GM19395 (cell line): ENCODE results near the gene AGTRAP.

Source experiments
- ATAC-seq: cut with Tn5 transposase; IDR thresholded peaks from one replicate; pipeline ENCODE4 v1.9.1; 2021; ENCODE audit warnings: mild to moderate bottlenecking, moderate library complexity; ENCODE audit not compliant: unreplicated experiment

AGTRAP gene, protein sequence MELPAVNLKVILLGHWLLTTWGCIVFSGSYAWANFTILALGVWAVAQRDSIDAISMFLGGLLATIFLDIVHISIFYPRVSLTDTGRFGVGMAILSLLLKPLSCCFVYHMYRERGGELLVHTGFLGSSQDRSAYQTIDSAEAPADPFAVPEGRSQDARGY

DNA sequence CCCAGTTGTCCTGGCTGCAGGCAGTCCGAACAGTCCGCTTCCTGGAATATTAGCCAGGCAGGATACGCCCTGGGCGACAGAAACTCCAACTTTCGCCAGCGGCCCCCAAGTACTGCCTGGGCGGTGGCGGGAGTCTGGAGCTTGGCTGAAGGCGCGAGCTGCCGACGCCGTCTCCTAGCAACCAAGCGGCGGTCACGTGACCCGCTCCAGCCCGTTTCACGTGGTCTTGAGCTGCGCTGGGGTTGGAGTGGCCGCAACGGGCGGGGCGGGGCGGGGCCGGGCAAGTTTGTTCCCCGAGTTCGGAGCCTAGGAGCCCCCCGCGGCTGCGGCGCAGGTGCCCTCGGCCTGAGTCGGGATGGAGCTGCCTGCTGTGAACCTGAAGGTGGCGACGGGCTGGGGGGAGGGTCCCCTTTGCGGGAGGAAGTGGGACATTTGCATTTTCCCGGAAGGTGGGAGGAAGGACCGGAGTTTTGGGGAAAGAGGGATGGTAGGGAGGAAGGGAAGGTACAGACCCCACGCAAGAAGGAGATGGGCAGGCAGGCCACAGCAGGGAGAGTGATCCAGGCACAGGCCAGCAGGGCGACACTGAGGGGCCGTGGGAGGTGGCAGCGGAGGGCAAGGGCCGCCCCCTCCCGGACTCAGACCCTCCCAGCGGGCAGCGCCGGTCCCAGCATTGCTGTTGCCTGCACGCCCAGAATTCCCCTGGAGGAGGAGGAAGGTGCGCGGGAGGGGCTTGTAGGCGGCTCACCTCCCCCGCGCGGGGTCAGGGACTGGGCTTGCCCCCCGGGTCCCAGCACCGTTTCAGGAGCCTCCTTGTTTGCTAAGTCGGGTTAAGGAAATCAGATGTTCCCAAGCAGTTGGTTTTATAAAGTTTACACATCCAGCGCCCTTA lies at the start of gene AGTRAP:
AGTRAP (plus strand) TSS at position 283 of the 892 bp plus-strand sequence; CDS start at position 356, 73 bp downstream.
- ATAC-seq = peak; percentile 66

DNA sequence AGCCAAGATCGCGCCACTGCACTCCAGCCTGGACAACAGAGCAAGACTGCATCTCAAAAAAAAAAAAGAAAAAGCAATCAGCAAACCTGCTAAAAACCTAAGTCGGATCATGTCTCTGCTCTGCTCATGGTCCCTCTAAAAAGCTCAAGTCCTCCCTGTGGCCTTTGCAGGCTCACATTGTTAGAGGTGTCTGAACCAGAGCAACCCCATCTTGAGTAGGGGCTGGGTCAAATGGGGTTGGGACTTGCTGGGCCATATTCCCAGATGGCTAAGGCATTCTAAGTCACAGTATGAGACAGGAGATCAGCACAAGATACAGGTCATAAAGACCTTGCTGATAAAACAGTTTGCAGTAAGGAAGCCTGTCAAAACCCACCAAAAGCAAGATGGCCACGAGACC lies 47.4 kb upstream of the AGTRAP start:
- no peak for ATAC-seq

DNA sequence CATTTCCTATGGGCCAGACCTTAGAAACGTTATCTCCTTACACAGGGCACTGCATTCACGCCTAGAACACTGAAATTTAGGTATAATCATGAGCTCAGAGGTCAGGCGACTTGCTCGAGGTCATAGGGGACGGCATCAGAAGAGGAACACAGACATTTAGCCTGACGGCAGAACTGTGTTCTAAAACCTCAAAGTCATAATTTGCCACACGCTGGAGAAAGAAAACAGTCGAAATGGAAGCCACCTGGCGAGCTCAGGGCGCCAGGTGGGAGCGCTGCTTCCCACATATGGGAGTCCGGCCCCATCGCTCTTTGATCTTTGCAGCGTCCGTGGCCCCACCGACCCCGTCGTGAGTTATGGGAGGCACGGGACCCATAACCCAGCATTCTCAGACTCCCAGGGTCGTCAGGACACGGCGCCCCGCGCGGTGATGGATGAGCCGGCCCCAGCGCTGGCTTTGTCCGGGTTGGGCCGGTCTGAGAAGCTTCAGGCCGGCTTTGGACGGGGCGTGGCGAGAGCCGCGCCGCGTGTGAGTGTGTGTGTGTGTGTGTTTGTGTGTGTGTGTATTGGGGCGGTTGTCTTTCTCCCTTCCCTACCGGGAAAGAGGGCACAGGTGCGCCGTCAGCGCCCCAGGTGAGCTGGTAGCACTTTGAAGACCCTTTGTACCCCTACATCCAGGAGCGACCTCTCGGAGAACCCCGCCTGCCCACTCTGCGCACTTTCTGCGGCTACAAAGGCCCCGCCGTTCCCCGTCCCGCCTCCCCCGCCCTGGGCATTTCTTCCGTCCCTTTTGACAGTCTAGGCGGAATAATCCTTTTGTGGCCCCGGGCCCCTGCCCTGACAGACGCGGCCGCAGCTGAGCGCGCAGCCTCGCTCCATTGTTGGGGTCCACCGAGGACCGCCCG lies 45.3 kb upstream of the AGTRAP start:
- ATAC-seq = no peak

DNA sequence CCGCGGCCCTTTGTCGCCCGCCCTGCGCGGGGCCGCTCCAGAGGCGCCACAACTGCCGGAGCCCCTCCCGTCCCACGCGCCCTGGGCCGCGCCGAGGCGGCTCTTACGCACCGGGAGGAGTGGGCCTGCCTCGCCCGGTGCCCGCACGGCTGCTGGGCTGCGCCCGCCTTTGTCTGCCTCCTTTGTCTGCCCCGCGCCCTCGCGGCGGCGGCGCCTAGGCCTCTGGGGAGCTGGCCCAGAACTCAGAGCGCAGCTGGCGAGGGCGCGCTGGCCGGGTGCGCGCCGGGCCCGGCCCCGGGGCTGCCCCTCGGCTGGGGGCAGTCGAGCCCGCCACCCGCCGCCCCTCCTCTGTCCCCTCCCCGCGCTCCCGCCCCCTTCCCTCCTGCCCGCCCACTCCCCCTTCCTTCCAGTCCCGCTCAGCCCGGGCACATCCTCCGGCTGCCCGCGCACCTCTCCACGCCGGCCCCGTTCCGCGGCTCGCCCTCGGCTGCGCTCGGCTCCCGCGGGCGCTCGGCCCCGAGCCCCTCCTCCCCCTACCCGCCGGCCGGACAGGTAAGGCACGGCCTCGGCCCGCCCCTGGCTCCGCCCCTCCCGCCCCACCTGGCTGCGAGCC lies 44.5 kb upstream of the AGTRAP start, which contains the start of gene DRAXIN:
DRAXIN (plus strand) TSS at position 409 of the 613 bp plus-strand sequence. CDS start 14,549 bp downstream, outside the sequence.
- ATAC-seq = no peak

DNA sequence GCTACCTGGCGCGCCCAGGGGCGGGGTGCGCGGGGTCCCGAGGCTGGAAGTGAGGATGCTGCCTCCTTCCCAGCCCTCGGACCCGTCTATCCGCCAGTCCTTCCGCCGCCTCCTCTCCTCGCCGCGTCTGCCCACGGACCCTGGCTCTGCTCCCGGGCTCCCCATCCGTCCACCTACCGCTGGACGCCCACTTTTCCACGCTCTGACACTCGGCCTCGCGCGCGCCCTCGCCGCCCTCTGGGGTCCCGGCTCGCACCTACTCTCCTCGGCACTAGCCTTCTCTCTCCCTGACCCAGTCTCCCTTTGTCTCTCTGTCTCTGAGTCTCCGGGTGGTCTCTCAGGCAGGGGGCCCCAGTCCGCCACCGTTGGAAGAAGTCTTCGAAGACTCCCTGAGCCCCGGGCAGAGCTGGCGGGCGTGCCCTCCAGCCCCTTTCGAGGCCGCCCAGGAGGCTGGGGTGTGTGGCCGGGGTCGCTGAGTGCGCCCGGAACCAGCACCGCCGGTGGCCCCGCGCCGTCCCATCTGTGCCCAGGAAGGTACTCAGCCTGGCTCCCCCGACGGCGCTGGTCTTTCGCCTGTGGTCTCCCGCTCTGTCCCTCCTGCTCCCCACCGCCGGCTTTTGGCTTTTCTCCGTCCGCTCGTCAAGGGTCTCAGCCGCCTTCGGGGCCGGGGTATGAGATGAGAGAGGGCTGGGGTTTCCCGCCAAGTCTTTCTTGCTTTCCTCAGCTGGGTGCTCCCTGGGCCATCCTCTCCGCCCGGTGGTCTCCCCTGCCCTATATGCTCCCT lies 43.8 kb upstream of the AGTRAP start:
- ATAC-seq = no peak

DNA sequence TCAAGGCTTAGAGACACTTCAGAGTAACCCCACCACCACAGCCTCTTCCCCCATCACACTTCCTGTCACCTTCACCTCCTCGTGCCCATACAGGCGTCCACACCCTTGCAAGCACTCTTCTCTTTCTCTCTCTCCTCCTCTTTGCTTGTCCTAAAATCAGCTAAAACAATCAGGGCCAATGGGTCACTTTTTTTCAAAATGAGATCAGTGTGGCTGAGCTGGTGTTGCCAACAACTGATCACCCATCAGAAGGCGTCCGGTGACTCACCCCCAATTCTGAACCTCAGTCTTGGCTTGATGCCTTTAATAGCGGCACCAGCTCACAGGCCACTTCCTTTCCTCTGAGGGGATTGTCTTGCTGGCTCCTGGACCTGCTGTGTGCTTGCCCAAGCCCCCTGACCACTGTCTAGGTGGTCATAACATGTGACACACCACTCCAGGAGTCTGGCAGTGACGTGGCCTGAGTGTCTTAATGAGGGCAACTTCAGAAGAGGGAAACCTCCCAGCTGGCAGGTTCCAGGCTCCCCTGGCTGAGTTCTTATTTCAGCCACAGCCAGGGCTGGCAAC lies 42.8 kb upstream of the AGTRAP start:
- ATAC-seq = no peak

DNA sequence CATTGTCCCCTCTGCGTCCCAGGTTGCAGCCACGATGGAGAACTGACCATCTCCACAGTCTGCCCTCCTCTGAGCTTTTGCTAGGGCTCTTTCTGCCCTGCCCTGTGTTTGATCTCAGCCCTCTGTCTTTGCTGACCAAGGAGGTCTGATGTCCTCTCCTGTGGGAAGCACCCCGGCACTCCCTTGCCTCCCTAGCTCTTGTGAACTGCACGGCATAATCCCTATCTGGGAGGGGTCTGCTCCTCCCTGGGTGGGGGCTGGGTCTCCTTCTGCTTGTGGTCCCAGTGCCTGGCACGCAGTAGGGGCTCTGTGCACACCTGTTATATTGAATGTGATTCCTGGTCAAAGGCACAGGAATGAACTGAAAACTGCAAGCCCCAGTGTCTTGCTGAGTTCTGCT lies 42.0 kb upstream of the AGTRAP start:
- ATAC-seq = no peak

DNA sequence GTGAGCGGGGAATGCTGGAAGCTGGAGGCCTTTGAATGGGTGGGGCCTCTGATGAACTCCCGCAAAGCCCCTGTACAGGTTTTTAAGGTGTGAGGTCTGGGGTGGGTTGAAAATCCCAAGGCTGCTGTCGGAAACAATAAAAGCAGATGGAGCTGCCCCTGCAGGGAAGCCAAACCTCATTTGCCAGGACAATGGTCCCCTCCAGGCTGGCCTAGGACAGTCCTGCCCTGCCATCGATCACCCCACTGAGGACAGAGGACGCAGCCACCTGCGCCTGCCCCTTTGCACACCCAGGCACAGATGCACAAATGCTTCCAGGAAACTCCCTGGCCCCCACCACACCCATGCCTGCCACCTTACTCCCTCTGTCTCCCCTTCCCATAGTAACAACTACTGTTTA lies 40.1 kb upstream of the AGTRAP start:
- ATAC-seq = no peak

DNA sequence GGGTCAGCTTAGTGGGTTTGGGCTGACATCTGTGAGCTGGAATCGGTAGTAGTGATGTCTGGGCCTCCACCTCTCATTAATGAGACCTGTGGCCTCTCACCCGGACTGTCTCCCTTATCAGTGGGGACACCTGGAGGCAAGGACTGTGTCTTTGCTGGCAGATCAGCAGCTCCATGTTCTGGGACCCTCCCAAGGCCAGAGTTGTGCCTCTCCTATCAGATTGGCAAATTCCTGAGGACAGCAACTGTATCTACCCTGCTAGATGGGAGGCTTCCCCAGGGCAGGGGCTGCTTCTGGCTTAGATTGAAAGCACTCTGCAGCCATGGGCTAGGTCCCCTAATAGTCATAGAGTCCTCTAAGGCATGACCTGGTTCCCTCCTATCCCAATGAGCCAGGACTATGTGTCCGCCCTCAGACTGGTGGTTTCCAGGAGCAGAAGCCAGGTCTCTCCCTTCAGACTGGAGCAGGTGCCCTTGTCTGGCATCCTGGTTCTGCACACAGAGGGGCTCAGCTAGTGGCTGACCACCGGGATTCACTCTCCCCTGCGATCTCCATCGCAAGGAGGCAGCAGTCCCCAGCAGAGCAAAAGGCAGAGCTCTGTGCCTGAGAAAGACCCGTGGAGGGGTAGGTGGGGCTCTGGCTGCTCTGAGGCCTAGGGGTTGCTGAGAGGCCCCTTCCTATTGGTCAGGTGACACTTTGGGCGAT lies 38.6 kb upstream of the AGTRAP start:
- ATAC-seq = no peak

DNA sequence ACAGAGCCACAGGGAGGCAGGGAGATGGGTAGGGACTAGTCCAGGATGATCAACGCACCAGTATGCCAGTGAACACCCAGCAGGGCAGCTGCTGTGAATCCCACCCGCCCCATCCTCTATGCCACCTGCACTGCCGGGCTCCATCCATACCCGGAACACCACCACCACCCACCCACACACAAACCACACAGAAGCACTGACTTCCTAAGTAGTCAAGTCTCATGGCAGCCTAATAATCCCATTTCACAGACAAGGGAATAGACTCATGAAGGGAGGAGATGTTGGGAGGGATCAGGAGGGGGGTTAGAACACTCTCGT lies 38.1 kb upstream of the AGTRAP start:
- no peak for ATAC-seq

DNA sequence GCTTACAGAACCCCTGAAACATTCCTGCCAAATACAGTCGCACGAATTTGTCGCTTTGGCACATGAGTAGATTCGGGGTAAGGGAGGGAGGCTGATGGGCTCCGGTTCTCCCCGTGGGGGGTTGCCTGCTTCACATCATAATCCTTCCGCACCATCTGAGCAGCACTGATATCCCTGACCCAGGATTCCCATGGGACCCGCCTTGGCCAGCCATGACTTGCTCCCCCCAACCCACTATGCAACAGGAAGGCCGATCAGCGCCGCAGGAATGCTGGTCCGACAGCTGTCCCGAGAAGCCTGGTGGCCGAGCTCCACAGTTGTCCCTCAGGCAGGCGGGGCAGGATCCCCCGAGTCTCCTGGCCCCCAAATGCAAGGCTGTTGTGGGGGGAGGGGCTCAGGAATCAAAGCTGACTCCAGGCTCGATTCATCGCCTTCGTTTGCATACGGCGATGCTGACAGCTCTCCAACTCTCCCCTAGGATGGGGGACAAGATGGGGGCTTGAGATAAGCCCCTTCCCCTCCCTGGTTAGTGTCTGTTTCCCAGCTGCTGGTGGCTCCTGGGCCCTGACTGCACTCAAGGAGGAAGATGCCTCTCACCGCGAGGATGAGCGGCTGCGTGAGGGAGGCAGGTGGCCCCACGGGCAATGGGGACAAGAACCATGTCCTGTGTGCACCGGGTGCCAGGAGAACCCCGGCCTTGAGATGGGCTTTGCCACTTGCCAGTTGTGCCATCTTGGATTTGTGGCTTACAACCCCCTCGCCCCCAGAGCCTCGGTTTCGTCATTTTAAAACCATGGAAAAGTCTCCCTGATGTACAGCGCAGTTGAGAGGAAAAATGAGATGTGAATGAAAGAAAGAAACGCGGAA lies 35.1 kb upstream of the AGTRAP start:
- ATAC-seq = no peak

DNA sequence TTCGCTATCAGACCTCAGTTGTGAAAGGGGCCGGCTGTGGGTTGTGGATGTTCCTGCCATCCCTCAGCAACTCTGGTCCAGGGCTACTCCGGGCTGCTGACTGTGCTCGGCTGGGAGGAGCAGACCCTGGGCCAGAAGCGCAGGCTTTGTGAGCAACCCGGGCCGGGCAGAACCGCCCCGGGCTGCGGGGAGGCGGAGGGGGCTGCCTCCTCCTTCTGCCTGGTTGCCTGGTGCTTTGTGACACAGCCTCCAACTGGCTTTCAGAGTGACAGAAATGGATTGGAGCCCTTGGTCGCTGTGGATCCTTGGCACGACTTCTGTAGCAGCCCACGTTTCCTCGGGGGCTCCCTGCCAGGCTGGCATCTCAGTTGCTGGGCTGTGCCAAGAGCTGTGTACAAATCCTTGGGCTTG lies 34.4 kb upstream of the AGTRAP start:
- no peak for ATAC-seq

DNA sequence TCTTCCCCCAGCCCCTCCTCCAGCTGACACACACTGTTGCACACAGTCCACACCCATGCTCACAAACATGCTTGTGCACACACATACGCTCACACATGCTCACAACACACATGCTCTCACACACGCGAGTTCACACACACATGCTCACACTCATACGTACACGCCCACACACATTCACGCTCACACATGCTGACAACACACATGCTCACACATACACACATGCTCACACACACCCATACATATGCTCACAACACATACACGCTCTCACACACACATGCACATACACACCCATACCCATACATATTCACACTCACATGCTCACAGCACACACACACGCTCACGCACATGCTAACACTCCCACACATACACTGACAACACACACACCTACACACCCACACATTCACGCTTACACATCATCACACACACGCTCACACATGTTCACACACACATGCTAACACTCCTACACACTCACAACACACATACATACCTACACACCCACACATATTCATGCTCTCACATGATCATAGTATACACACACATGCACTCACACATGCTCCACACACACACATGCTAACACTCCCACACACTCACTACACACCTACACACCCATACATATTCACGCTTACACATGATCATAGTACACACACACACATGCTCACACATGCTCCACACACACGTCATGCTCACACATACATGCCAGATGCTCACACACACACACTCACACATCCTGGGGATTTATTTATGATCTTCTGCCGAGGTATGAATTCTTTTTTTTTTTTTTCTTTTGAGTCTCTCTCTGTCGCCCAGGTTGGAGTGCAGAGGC lies 33.7 kb upstream of the AGTRAP start:
- no peak for ATAC-seq

DNA sequence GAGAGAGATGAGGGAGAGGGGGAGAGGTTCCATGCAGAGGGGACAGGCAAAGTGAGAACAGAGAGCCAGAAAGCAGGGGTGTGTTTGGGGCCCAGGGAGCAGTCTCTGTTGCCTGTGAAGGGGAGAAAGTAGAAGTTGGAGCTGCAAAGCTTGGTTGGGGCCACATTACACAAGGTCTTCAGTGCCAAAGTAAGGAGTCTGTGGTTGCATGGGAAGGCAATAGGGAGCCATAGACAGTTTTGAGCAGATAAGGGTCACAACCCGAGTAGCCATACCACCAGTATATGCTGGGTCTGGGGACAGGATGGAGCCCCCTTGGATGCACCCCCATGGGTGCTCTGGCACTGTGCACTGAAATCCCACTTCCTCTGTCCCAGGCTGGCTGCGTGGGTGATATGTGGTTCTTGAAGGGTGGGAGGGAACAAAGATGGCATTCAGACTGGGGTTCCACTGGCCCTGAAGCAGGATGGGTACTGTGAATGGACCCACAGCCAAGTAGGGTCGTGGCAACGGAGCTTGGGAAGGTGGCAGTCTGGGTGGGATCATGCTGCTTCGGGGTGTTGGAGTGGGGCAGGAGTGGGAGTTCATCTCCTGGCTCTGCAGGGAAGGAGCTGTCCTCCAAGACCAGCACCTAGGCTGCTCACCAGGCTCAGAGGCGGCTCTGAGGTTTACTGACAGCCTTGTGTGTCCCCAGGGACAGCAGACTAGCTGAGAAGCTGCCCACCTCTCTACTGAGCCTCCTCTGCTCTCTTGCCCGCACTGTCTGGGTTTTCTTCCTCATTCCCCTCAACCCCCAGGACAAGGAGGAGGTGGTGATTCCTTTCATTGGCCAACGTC lies 32.4 kb upstream of the AGTRAP start:
- no peak for ATAC-seq

DNA sequence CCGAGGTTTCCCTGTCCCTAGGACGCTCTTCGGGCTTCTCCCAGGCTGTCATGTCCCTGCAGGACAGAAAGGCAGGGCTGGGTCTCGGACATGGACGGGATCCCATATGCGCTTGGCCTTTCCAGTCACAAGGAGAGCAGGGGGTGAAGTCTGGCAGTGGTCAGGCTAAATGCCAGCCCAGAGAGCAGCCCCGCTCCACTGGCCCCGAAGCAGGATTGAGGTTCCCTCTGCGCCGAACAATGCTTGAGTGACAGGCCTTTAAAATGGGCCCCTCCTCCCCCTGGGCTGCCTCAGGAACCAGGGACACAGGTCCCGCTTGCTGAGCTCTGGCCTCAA lies 31.8 kb upstream of the AGTRAP start:
- ATAC-seq = no peak

DNA sequence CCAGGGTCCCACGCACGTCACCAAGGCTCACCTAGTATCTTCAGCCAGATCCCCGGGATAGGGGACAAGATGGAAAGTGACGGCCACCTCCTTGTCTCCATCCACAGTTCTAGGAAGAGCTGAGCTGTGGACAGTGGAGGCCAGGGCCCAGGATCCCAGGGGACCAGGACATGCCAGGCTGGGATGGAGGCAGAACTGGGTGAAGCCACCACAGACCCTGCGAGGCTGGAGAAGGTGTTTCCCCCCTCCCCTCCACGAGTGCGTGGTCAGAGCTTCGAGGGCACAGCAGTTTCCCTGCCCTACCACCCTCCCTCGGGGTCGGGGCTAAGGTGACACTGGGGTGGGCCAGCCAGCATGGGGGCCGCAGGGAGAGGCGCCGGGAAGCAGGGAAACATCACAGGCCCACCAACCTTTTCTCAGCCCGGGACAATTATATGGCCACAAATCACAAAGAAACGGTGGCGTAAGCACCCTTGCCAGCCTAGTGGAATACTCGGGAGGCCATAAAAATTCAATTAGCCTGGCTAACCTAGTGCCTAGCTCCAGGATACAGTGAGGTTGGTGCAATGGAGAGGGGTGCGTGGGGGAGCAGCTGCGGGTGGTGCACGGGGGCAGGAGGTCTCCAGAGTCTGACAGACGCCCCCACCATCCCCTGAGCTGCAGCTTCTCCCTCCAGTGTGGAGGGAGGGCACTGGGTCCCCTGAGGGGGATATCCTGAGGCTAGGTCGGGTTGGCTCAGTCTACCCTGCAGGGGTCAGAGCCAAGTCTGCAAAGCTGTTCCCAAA lies 31.1 kb upstream of the AGTRAP start:
- no peak for ATAC-seq
